ENCODE results near the gene VAMP5. TPM values are rescaled to one million over a fixed set of nuclear protein-coding genes. Genes with fewer than 3 reads are reported as not detected.

The VAMP5 gene
- total and polyA plus RNA-seq, 10 of the 15 experiments (the other 5 are each of a cell fraction or from before 2014, with no cell fraction given): 3.8 to 52.7 (median 24.1) TPM

- TF ChIP-seq, protein P1, sequence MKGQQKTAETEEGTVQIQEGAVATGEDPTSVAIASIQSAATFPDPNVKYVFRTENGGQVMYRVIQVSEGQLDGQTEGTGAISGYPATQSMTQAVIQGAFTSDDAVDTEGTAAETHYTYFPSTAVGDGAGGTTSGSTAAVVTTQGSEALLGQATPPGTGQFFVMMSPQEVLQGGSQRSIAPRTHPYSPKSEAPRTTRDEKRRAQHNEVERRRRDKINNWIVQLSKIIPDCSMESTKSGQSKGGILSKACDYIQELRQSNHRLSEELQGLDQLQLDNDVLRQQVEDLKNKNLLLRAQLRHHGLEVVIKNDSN (IDR thresholded peaks at IDR 0.05; ENCODE audit: borderline replicate concordance, extremely low read length, insufficient read depth, low read depth, low read length): no peak
- peak; percentile 48 for TF ChIP-seq RUNX3 (IDR thresholded peaks at IDR 0.05; ENCODE audit: low read length)
- TF ChIP-seq, protein P2, sequence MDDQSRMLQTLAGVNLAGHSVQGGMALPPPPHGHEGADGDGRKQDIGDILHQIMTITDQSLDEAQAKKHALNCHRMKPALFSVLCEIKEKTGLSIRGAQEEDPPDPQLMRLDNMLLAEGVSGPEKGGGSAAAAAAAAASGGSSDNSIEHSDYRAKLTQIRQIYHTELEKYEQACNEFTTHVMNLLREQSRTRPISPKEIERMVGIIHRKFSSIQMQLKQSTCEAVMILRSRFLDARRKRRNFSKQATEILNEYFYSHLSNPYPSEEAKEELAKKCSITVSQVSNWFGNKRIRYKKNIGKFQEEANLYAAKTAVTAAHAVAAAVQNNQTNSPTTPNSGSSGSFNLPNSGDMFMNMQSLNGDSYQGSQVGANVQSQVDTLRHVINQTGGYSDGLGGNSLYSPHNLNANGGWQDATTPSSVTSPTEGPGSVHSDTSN (IDR thresholded peaks at IDR 0.05; ENCODE audit: insufficient replicate concordance, low read depth, low read length): no peak
- TF ChIP-seq RAD51 (IDR thresholded peaks at IDR 0.05): no peak
- TF ChIP-seq ETV6 (conservative IDR thresholded peaks at IDR 0.05 in 1 of 2, IDR thresholded peaks at IDR 0.05 in 1 of 2; ENCODE audit: borderline replicate concordance in 1 of 2, low read depth in 1 of 2): no peak
- no peak for TF ChIP-seq ZNF24 (IDR thresholded peaks at IDR 0.05)
- TF ChIP-seq, protein P3, sequence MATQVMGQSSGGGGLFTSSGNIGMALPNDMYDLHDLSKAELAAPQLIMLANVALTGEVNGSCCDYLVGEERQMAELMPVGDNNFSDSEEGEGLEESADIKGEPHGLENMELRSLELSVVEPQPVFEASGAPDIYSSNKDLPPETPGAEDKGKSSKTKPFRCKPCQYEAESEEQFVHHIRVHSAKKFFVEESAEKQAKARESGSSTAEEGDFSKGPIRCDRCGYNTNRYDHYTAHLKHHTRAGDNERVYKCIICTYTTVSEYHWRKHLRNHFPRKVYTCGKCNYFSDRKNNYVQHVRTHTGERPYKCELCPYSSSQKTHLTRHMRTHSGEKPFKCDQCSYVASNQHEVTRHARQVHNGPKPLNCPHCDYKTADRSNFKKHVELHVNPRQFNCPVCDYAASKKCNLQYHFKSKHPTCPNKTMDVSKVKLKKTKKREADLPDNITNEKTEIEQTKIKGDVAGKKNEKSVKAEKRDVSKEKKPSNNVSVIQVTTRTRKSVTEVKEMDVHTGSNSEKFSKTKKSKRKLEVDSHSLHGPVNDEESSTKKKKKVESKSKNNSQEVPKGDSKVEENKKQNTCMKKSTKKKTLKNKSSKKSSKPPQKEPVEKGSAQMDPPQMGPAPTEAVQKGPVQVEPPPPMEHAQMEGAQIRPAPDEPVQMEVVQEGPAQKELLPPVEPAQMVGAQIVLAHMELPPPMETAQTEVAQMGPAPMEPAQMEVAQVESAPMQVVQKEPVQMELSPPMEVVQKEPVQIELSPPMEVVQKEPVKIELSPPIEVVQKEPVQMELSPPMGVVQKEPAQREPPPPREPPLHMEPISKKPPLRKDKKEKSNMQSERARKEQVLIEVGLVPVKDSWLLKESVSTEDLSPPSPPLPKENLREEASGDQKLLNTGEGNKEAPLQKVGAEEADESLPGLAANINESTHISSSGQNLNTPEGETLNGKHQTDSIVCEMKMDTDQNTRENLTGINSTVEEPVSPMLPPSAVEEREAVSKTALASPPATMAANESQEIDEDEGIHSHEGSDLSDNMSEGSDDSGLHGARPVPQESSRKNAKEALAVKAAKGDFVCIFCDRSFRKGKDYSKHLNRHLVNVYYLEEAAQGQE (IDR thresholded peaks at IDR 0.05; ENCODE audit: low read depth, low read length): peak; percentile 19; the same call in 1 of the 2 replicates
- TF ChIP-seq EZH2 (IDR thresholded peaks at IDR 0.05; ENCODE audit: borderline replicate concordance, control insufficient read depth, low read depth, low read length): no peak
- TF ChIP-seq IRF4 (IDR thresholded peaks at IDR 0.05; ENCODE audit: low read depth, low read length): no peak
- TF ChIP-seq POU2F2 (IDR thresholded peaks at IDR 0.05; ENCODE audit: borderline replicate concordance, low read depth, low read length): peak; percentile 77
- TF ChIP-seq CBX3 (IDR thresholded peaks at IDR 0.05; ENCODE audit: borderline replicate concordance, low read depth): no peak
- TF ChIP-seq, protein P4, sequence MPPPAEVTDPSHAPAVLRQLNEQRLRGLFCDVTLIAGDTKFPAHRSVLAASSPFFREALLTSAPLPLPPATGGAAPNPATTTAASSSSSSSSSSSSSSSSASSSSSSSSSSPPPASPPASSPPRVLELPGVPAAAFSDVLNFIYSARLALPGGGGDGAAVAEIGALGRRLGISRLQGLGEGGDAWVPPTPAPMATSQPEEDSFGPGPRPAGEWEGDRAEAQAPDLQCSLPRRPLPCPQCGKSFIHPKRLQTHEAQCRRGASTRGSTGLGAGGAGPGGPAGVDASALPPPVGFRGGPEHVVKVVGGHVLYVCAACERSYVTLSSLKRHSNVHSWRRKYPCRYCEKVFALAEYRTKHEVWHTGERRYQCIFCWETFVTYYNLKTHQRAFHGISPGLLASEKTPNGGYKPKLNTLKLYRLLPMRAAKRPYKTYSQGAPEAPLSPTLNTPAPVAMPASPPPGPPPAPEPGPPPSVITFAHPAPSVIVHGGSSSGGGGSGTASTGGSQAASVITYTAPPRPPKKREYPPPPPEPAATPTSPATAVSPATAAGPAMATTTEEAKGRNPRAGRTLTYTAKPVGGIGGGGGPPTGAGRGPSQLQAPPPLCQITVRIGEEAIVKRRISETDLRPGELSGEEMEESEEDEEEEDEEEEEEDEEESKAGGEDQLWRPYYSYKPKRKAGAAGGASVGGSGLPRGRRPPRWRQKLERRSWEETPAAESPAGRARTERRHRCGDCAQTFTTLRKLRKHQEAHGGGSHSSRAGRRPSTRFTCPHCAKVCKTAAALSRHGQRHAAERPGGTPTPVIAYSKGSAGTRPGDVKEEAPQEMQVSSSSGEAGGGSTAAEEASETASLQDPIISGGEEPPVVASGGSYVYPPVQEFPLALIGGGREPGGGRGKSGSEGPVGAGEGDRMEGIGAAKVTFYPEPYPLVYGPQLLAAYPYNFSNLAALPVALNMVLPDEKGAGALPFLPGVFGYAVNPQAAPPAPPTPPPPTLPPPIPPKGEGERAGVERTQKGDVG (CRISPR knock-in tag; IDR thresholded peaks at IDR 0.05): no peak
- TF ChIP-seq ZSCAN29 (IDR thresholded peaks at IDR 0.05): no peak
- no peak for TF ChIP-seq RFX5 (IDR thresholded peaks at IDR 0.05; ENCODE audit: low read depth, low read length)
- no peak for TF ChIP-seq CHD4 (IDR thresholded peaks at IDR 0.05)
- TF ChIP-seq ASH2L (IDR thresholded peaks at IDR 0.05; ENCODE audit: borderline replicate concordance, low read depth): no peak
- TF ChIP-seq CHD1 (IDR thresholded peaks at IDR 0.05; ENCODE audit: low read depth, low read length): no peak
- TF ChIP-seq CREB1 (IDR thresholded peaks at IDR 0.05; ENCODE audit: low read depth): peak; percentile 94
- no peak for TF ChIP-seq RCOR1 (conservative IDR thresholded peaks at IDR 0.05; ENCODE audit: low read depth, low read length)
- peak; percentile 83; the same call in 1 of the 2 replicates for TF ChIP-seq ZNF207 (IDR thresholded peaks at IDR 0.05; ENCODE audit: borderline replicate concordance)
- TF ChIP-seq BRCA1 (IDR thresholded peaks at IDR 0.05; ENCODE audit: low read depth, low read length): no peak
Measured at GRCh38 chr2:85561280-85562212, 22.7 kb upstream of the VAMP5 start, which contains the start of gene GGCX (continued).

Data from GM12878 (cell line).